ENCODE measurements around the gene PRKCZ. TPM values are rescaled to one million over a fixed set of nuclear protein-coding genes. Genes with fewer than 3 reads are reported as not detected.

PRKCZ gene
- total RNA-seq, 2 experiments from 2014 or later: 6.8 to 12.8 TPM

GRCh38 chr1:2081326-2081885 lies 31.2 kb downstream of the PRKCZ start:
- Mint-ChIP-seq H3K9me3 (ENCODE audit: low read depth) (peaks cover 13% of the 10 kb centered on the region), H3K27me3 (no peaks in the 10 kb centered on the region), H3K4me1 (no peaks in the 10 kb centered on the region), H3K4me3 (no peak overlapping the region), H3K27ac (no peak overlapping the region), H3K36me3 (peaks cover 15% of the 10 kb centered on the region)
- CTCF ChIA-PET: no interaction called here
- ATAC-seq (no peak), DNase-seq (no peak)

GRCh38 chr1:2082064-2082463 lies 31.9 kb downstream of the PRKCZ start:
- no peak for ATAC-seq
- H3K4me3 Mint-ChIP-seq: no peak overlapping the region
- H3K4me1 Mint-ChIP-seq: no peaks in the 10 kb centered on the region
- peaks cover 11% of the 10 kb centered on the region for H3K36me3 Mint-ChIP-seq
- H3K27me3 Mint-ChIP-seq: no peaks in the 10 kb centered on the region
- peaks cover 13% of the 10 kb centered on the region for H3K9me3 Mint-ChIP-seq (ENCODE audit: low read depth)
- H3K27ac Mint-ChIP-seq: no peak overlapping the region
- no peak for DNase-seq
- CTCF ChIA-PET: no interaction called here

DNA sequence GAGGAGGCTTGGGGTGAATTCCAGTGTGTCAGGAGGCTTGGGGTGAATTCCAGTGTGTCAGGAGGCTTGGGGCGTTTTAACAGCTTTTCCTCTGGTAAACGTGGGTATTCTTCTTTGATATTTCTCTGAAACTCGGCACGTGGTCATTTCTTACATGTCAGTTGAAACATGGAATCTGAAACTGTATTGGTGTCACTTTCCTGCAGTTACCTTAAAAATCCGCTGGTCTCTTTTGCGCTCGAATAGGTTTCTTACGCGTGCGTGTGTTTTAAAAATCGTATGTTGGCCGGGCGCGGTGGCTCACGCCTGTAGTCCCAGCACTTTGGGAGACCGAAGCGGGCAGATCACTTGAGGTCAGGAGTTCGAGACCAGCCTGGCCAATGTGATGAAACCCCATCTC lies 33.5 kb downstream of the PRKCZ start:
- H3K36me3 Mint-ChIP-seq: peaks cover 3% of the 10 kb centered on the region
- H3K27me3 Mint-ChIP-seq: no peaks in the 10 kb centered on the region
- DNase-seq (no peak), ATAC-seq (no peak)
- no peak overlapping the region for H3K4me3 Mint-ChIP-seq
- CTCF ChIA-PET: no interaction called here
- H3K4me1 Mint-ChIP-seq: no peaks in the 10 kb centered on the region
- H3K9me3 Mint-ChIP-seq (ENCODE audit: low read depth): peaks cover 2% of the 10 kb centered on the region
- H3K27ac Mint-ChIP-seq: no peak overlapping the region

DNA sequence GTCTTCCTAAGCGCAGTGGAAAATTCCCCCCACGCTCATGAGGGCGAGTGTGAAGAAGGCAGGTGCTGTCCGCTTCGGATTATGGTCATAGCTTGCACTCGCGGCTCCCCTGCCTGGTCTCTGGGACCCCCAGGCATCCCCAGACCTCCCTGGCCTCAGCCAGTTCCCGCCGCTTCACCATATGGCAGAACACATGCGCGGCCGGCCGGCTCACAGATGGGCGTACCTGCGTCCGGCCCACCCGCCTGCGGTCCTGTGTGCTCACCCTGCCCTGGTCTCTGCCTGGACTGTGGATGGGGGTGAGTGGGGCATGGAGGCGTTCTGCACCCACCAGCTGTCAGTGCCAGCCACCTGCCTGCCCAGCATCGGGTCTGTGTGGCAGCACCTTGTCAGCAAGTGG lies 34.1 kb downstream of the PRKCZ start:
- H3K36me3 Mint-ChIP-seq: peaks cover 1% of the 10 kb centered on the region
- DNase-seq: no peak

DNA sequence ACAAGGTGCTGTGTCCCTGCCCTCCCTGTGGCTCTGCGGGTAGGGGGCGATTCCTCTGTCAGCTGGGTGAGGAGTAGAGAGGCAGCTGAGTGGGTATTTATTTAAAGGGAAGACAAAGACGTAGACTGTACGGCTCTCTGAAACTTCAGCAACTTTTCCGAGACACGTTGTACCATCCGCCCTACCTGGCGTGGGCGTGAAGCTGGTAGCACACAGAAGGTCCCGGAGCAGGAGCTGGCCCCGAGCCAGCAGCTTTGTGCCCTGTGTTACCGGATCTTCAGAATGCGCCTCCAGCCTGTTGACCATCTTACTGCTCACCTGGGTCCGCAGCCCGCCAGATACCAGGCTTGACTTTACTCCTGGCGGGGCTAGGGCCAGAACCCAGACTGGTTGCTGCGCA lies 34.9 kb downstream of the PRKCZ start:
- H3K4me1 Mint-ChIP-seq: no peaks in the 10 kb centered on the region
- no peak overlapping the region for H3K4me3 Mint-ChIP-seq
- no peak overlapping the region for H3K27ac Mint-ChIP-seq
- H3K36me3 Mint-ChIP-seq: peaks cover under 1% of the 10 kb centered on the region
- ATAC-seq: no peak
- H3K27me3 Mint-ChIP-seq: no peaks in the 10 kb centered on the region
- CTCF ChIA-PET: no interaction called here
- no peak for DNase-seq
- H3K9me3 Mint-ChIP-seq (ENCODE audit: low read depth): peaks cover under 1% of the 10 kb centered on the region

More for the DNA sequence above, 34.1 kb downstream of the PRKCZ start:
- no peak for ATAC-seq
- CTCF ChIA-PET: no interaction called here
- no peak overlapping the region for H3K27ac Mint-ChIP-seq
- no peaks in the 10 kb centered on the region for H3K4me1 Mint-ChIP-seq
- peaks cover 2% of the 10 kb centered on the region for H3K9me3 Mint-ChIP-seq (ENCODE audit: low read depth)
- H3K27me3 Mint-ChIP-seq: no peaks in the 10 kb centered on the region
- no peak overlapping the region for H3K4me3 Mint-ChIP-seq

DNA sequence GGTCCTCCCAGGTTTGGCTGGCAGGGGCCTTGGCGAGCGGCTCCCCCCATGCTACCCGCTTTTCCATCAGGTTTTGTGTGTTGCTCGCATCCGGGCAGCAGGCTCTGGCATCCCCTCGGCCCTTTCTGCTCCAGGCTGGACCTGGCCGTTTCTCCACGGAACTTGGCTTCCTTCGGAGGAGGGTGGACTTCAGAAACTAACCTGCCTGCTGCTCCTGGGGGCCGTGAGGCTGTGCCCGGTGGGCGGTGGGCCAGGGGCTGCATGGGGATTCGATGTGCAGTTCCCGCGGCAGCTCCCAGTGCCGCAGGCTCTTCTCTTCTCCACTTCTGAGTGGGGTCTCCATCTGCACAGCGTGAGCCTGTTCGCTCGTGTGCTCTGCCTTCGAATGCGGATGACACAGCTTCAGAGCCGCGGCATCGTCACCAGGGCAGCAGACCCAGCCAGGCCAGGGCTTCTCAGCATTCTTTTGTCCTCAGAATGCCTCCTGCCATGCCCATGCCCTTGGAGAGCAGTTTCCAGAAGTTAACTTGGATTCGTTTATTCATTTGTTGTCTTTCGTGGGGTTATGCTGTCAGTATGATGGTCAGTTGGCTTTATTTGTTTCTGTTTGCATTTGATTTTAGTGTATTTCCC lies 36.4 kb downstream of the PRKCZ start:
- CTCF ChIA-PET: no interaction called here
- no peak overlapping the region for H3K4me3 Mint-ChIP-seq
- H3K27me3 Mint-ChIP-seq: no peaks in the 10 kb centered on the region
- H3K4me1 Mint-ChIP-seq: no peaks in the 10 kb centered on the region
- H3K27ac Mint-ChIP-seq: no peak overlapping the region
- H3K36me3 Mint-ChIP-seq: no peaks in the 10 kb centered on the region
- DNase-seq (no peak), ATAC-seq (no peak)
- H3K9me3 Mint-ChIP-seq (ENCODE audit: low read depth): no peaks in the 10 kb centered on the region

DNA sequence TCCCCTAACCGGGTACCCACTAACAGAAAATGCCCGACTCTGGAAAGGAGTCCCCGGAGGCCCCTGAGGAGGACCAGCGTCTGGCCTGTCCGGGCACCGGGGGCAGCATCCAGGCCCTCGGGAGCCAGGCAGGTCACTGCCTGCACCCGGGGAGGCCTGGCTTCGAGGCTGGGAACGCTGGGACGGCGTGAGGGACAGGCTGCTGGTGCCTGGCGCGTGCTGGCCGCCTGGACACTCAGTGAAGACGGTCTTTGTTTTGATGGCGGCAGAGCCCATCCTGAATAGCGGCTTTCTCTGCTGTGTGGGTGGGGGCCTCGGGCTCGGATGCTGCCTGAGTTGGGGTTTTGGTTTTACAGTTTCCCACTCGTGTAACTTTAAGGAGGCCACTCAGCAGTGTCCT lies 37.6 kb downstream of the PRKCZ start:
- Mint-ChIP-seq H3K27ac (no peak overlapping the region), H3K36me3 (no peaks in the 10 kb centered on the region), H3K9me3 (ENCODE audit: low read depth) (no peaks in the 10 kb centered on the region), H3K4me1 (no peaks in the 10 kb centered on the region), H3K4me3 (no peak overlapping the region), H3K27me3 (no peaks in the 10 kb centered on the region)
- ATAC-seq: no peak
- CTCF ChIA-PET: no interaction called here
- DNase-seq: no peak

GRCh38 chr1:2088458-2088857 lies 38.2 kb downstream of the PRKCZ start:
- CTCF ChIA-PET: no interaction called here
- no peaks in the 10 kb centered on the region for H3K27me3 Mint-ChIP-seq
- H3K4me3 Mint-ChIP-seq: no peak overlapping the region
- H3K27ac Mint-ChIP-seq: no peak overlapping the region
- DNase-seq (no peak), ATAC-seq (no peak)
- no peaks in the 10 kb centered on the region for H3K9me3 Mint-ChIP-seq (ENCODE audit: low read depth)
- H3K4me1 Mint-ChIP-seq: no peaks in the 10 kb centered on the region
- H3K36me3 Mint-ChIP-seq: no peaks in the 10 kb centered on the region

GRCh38 chr1:2089051-2089450 lies 38.8 kb downstream of the PRKCZ start:
- H3K27ac Mint-ChIP-seq: no peak overlapping the region
- no peak for DNase-seq
- no peak overlapping the region for H3K4me3 Mint-ChIP-seq
- CTCF ChIA-PET: interaction anchor here (1.0 kb wide), 1 partner anchor 85 kb away, joined by 4 read pairs; no protein-coding TSS in a partner anchor
- H3K36me3 Mint-ChIP-seq: no peaks in the 10 kb centered on the region
- ATAC-seq: no peak
- H3K9me3 Mint-ChIP-seq (ENCODE audit: low read depth): no peaks in the 10 kb centered on the region
- H3K4me1 Mint-ChIP-seq: no peaks in the 10 kb centered on the region
- no peaks in the 10 kb centered on the region for H3K27me3 Mint-ChIP-seq

- Mint-ChIP-seq H3K27ac (no peak overlapping the region), H3K27me3 (no peaks in the 10 kb centered on the region), H3K4me1 (no peaks in the 10 kb centered on the region), H3K36me3 (no peaks in the 10 kb centered on the region), H3K4me3 (no peak overlapping the region), H3K9me3 (ENCODE audit: low read depth) (no peaks in the 10 kb centered on the region)
- DNase-seq (no peak), ATAC-seq (no peak)
- CTCF ChIA-PET: interaction anchor here (0.9 to 1.0 kb wide), 4 partner anchors 46 to 84 kb away, joined by 3 to 5 read pairs (median 4); no protein-coding TSS in a partner anchor
Measured at GRCh38 chr1:2090216-2090890, 40.1 kb downstream of the PRKCZ start.

- H3K27ac Mint-ChIP-seq: no peak overlapping the region
- ATAC-seq: peak; percentile 63
- H3K4me3 Mint-ChIP-seq: no peak overlapping the region
- H3K9me3 Mint-ChIP-seq (ENCODE audit: low read depth): peaks cover 2% of the 10 kb centered on the region
- no peaks in the 10 kb centered on the region for H3K36me3 Mint-ChIP-seq
- CTCF ChIA-PET: interaction anchor here (0.6 to 1.7 kb wide), 5 partner anchors 47 to 714 kb away, joined by 3 to 15 read pairs (median 3); no protein-coding TSS in a partner anchor
- no peaks in the 10 kb centered on the region for H3K4me1 Mint-ChIP-seq
- no peaks in the 10 kb centered on the region for H3K27me3 Mint-ChIP-seq
- peak; percentile 68 for DNase-seq
Measured at GRCh38 chr1:2091611-2092604, 41.7 kb downstream of the PRKCZ start.

DNA sequence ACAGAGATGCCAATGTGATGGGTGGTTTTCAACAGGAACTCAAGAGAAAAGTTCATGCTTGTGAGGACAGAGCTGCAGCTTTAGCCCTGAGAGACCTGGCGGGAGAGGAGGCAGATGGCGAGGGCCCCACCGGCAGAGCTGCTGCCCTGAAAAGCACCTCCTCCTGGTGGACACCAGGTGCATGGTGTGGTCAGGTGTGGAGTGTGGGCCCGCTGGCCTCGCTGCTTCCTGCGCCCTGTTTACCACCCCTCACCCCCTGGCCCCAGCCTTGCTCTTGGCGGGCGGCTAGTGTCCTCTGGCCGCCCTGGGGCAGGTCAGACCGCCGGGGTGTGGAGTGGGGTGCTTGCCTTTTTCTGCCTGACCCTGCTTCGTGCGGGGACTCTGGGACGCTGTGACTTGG lies 42.8 kb downstream of the PRKCZ start:
- no peak for DNase-seq
- Mint-ChIP-seq H3K9me3 (ENCODE audit: low read depth) (peaks cover 5% of the 10 kb centered on the region), H3K27ac (no peak overlapping the region), H3K27me3 (no peaks in the 10 kb centered on the region), H3K36me3 (no peaks in the 10 kb centered on the region), H3K4me3 (no peak overlapping the region), H3K4me1 (no peaks in the 10 kb centered on the region)
- CTCF ChIA-PET: interaction anchor here (1.0 to 1.7 kb wide), 4 partner anchors 48 to 289 kb away, joined by 3 to 15 read pairs (median 4); no protein-coding TSS in a partner anchor
- no peak for ATAC-seq

- Mint-ChIP-seq H3K4me3 (no peak overlapping the region), H3K4me1 (no peaks in the 10 kb centered on the region), H3K36me3 (no peaks in the 10 kb centered on the region), H3K9me3 (ENCODE audit: low read depth) (peaks cover 5% of the 10 kb centered on the region), H3K27ac (no peak overlapping the region), H3K27me3 (no peaks in the 10 kb centered on the region)
- ATAC-seq: no peak
- CTCF ChIA-PET: interaction anchor here (1.2 to 1.5 kb wide), 2 partner anchors 70 to 288 kb away, joined by 3 to 5 read pairs; no protein-coding TSS in a partner anchor
- DNase-seq: no peak
Measured at GRCh38 chr1:2093636-2094035, 43.4 kb downstream of the PRKCZ start.
